Trophoblast cell (in vitro differentiated cells and primary cell): ENCODE data around the gene ARID3B.

Experiments used
- DNase-seq, 2 donors: peaks; one replicate each; pipeline ENCODE4 v3.0.0-alpha.2; 2016
- H2AFZ ChIP-seq: 2 replicates; pipeline ENCODE4 v1.6.1; 2013; ENCODE audit warnings: low read length, moderate library complexity, mild to moderate bottlenecking; ENCODE audit not compliant: insufficient read depth, poor library complexity
- H2AK5ac ChIP-seq: 2 replicates; pipeline ENCODE4 v1.6.1; 2013; ENCODE audit warnings: mild to moderate bottlenecking, low read length
- H2BK120ac ChIP-seq: 2 replicates; pipeline ENCODE4 v1.6.1; 2013; ENCODE audit warnings: low read length, mild to moderate bottlenecking, moderate library complexity; ENCODE audit not compliant: insufficient read depth, poor library complexity
- H2BK12ac ChIP-seq: 2 replicates; pipeline ENCODE4 v1.6.1; 2013; ENCODE audit warnings: mild to moderate bottlenecking, low read length, moderate library complexity
- H2BK5ac ChIP-seq: 2 replicates; pipeline ENCODE4 v1.6.1; 2013; ENCODE audit warnings: low read length, low read depth, moderate library complexity, mild to moderate bottlenecking; ENCODE audit not compliant: poor library complexity
- H3K14ac ChIP-seq: 2 replicates; pipeline ENCODE4 v1.6.1; 2013; ENCODE audit warnings: mild to moderate bottlenecking, low read length
- H3K18ac ChIP-seq: 2 replicates; pipeline ENCODE4 v1.6.1; 2013; ENCODE audit warnings: mild to moderate bottlenecking, low read length
- H3K23ac ChIP-seq: 2 replicates; pipeline ENCODE4 v1.6.1; 2013; ENCODE audit warnings: low read length
- H3K27ac ChIP-seq: 2 replicates; pipeline ENCODE4 v1.5.1; 2013; ENCODE audit warnings: low read depth, mild to moderate bottlenecking, inconsistent platforms, low read length, moderate library complexity
- H3K27me3 ChIP-seq: 2 replicates; pipeline ENCODE4 v1.6.1; 2013; ENCODE audit warnings: inconsistent platforms, mild to moderate bottlenecking, low read length, moderate library complexity; ENCODE audit not compliant: insufficient read depth
- H3K36me3 ChIP-seq, 2 experiments: 1 replicate in 1 of 2; 2 replicates in 1 of 2; pipeline ENCODE4 v1.6.1; 2013; ENCODE audit warnings: low read length in 2 of 2, mild to moderate bottlenecking in 2 of 2, moderate library complexity in 1 of 2; ENCODE audit not compliant: insufficient read depth in 2 of 2, control insufficient read depth in 1 of 2
- H3K4ac ChIP-seq: 2 replicates; pipeline ENCODE4 v1.6.1; 2013; ENCODE audit warnings: low read depth, mild to moderate bottlenecking, low read length, moderate library complexity
- H3K4me1 ChIP-seq, 2 experiments: 1 replicate in 1 of 2; 2 replicates in 1 of 2; pipeline ENCODE4 v1.6.1; 2013; ENCODE audit warnings: low read length in 2 of 2, mild to moderate bottlenecking in 2 of 2, moderate library complexity in 1 of 2; ENCODE audit not compliant: insufficient read depth in 2 of 2, control insufficient read depth in 1 of 2
- H3K4me2 ChIP-seq: 2 replicates; pipeline ENCODE4 v1.6.1; 2013; ENCODE audit warnings: inconsistent platforms, mild to moderate bottlenecking, low read length, moderate library complexity
- H3K4me3 ChIP-seq: 2 replicates; pipeline ENCODE4 v1.5.1; 2013; ENCODE audit warnings: mild to moderate bottlenecking, low read depth, low read length, inconsistent platforms
- H3K79me1 ChIP-seq: one replicate; pipeline ENCODE4 v1.6.1; 2013; ENCODE audit warnings: low read length
- H3K79me2 ChIP-seq: 2 replicates; pipeline ENCODE4 v1.6.1; 2013; ENCODE audit warnings: low read length, mild to moderate bottlenecking; ENCODE audit not compliant: control insufficient read depth, insufficient read depth, poor library complexity
- H3K9ac ChIP-seq: 2 replicates; pipeline ENCODE4 v1.6.1; 2013; ENCODE audit warnings: mild to moderate bottlenecking, low read length
- H3K9me3 ChIP-seq: 2 replicates; pipeline ENCODE4 v1.6.1; 2013; ENCODE audit warnings: low read depth, mild to moderate bottlenecking, control low read depth, inconsistent platforms, low read length; ENCODE audit not compliant: insufficient read depth
- H4K12ac ChIP-seq: 2 replicates; pipeline ENCODE4 v1.6.1; 2013; ENCODE audit warnings: low read depth, mild to moderate bottlenecking, low read length, moderate library complexity
- H4K8ac ChIP-seq: 2 replicates; pipeline ENCODE4 v1.6.1; 2013; ENCODE audit warnings: low read depth, mild to moderate bottlenecking, low read length, moderate library complexity
- H4K91ac ChIP-seq: one replicate; pipeline ENCODE4 v1.6.1; 2013; ENCODE audit warnings: low read depth, mild to moderate bottlenecking, low read length, moderate library complexity
- WGBS: extraction: QIAGEN DNeasy Blood & Tissue Kit; methylation state at CpG from one replicate; pipeline ENCODE4 v1.1.7; 2013; ENCODE audit warnings: missing lambda C conversion rate; ENCODE audit not compliant: insufficient read length, insufficient coverage; ENCODE audit errors: extremely low coverage; 5-methylcytosine and 5-hydroxymethylcytosine counted together

Gene ARID3B

DNA sequence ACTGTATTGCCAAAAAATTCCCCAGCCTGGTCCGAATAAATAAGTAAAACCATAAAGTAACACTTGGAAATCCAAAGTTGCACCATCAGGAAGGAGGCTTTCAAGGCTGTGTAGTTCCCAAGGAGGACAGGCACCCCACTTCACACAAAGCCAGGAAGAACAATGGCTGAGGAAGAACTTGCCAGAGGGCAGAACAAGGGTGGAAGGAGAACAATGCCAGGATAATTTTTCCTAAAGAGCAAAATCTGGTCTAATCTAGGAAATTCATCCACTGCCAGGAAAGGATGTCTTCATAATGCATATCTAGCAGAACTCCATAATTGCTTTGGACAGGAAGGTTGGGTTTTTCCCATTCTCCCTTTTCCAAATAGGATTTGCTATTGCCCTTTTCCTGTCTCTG lies 15.7 kb upstream of the ARID3B start:
- H2AK5ac ChIP-seq = peak overlapping the region; percentile 74
- H3K4me1 ChIP-seq = peaks cover 2 to 5% of the 10 kb centered on the region in 2 experiments
- H4K91ac ChIP-seq = peak overlapping the region; percentile 59
- H2AFZ ChIP-seq = no peak overlapping the region
- H3K9ac ChIP-seq = no peak overlapping the region
- H2BK5ac ChIP-seq = no peak overlapping the region
- H3K36me3 ChIP-seq = no peaks in the 10 kb centered on the region
- H3K27ac ChIP-seq = no peak overlapping the region
- H2BK120ac ChIP-seq = no peak overlapping the region
- H3K79me1 ChIP-seq = peaks cover 6% of the 10 kb centered on the region
- no peak overlapping the region for H3K4me2 ChIP-seq
- WGBS = no CpG with 5 or more reads among the region's 1 CpG
- no peak overlapping the region for H3K14ac ChIP-seq
- H4K8ac ChIP-seq = no peak overlapping the region
- H3K79me2 ChIP-seq = no peaks in the 10 kb centered on the region
- no peak overlapping the region for H3K23ac ChIP-seq
- H3K18ac ChIP-seq = no peak overlapping the region
- peak overlapping the region; percentile 44 for H2BK12ac ChIP-seq
- DNase-seq = no peak
- H3K27me3 ChIP-seq = no peaks in the 10 kb centered on the region
- no peak overlapping the region for H3K4ac ChIP-seq
- H3K4me3 ChIP-seq = no peak overlapping the region
- no peaks in the 10 kb centered on the region for H3K9me3 ChIP-seq
- H4K12ac ChIP-seq = no peak overlapping the region

DNA sequence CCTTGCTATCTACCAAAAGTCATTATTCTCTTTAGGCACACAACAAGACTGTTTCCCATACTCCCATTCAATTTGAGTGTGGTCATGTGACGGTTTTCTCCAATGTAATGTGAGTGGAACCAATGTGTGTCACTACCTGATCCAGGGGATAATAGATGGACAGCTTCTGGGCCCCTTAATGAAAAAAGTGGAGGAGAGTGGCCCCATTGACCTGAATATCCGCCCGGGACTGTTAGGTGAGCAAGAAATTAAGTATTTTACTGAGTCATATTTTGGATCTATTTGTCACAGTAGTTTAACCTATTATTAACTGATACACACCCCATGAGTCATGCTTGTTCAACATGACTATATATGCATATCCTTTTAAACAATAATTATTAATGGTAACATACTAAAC lies 15.1 kb upstream of the ARID3B start:
- H3K27ac ChIP-seq = no peak overlapping the region
- no peak overlapping the region for H3K4me2 ChIP-seq
- H3K79me1 ChIP-seq = peaks cover 9% of the 10 kb centered on the region
- H3K36me3 ChIP-seq = no peaks in the 10 kb centered on the region
- H3K9me3 ChIP-seq = no peaks in the 10 kb centered on the region
- DNase-seq = no peak
- no peak overlapping the region for H2AFZ ChIP-seq
- no peak overlapping the region for H3K23ac ChIP-seq
- H2BK12ac ChIP-seq = no peak overlapping the region
- H2BK5ac ChIP-seq = no peak overlapping the region
- no peak overlapping the region for H4K91ac ChIP-seq
- WGBS = no CpG with 5 or more reads among the region's 3 CpGs
- H3K79me2 ChIP-seq = peaks cover 2% of the 10 kb centered on the region
- no peak overlapping the region for H3K14ac ChIP-seq
- no peak overlapping the region for H3K4me3 ChIP-seq
- H2AK5ac ChIP-seq = no peak overlapping the region
- H2BK120ac ChIP-seq = no peak overlapping the region
- no peak overlapping the region for H3K18ac ChIP-seq
- no peak overlapping the region for H3K4ac ChIP-seq
- H3K27me3 ChIP-seq = no peaks in the 10 kb centered on the region
- no peak overlapping the region for H3K9ac ChIP-seq
- peaks cover 6 to 8% of the 10 kb centered on the region in 2 experiments for H3K4me1 ChIP-seq
- H4K8ac ChIP-seq = no peak overlapping the region
- no peak overlapping the region for H4K12ac ChIP-seq

DNA sequence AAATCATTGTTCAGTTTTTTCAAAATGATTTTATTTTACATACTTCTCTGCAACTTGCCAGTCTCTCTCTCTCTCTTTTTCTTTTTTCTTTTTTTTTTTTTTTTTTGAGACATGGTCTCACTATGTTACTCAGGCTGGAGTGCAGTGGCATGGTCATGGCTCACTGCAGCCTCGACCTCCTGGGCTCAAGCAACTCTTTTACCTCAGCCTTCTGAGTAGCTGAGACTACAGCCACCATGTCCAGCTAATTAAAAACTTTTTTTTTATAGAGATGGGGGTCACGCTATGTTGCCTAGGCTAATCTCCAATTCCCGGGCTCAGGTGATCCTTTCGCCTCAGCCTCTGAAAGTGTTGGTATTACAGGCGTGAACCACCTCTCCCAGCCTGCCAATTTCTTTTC lies 12.1 kb upstream of the ARID3B start:
- Histone ChIP-seq H2BK12ac (no peak overlapping the region), H4K91ac (no peak overlapping the region), H3K79me2 (peaks cover 2% of the 10 kb centered on the region), H3K18ac (no peak overlapping the region), H3K27ac (no peak overlapping the region), H3K9ac (no peak overlapping the region), H4K12ac (no peak overlapping the region), H2AK5ac (no peak overlapping the region), H3K14ac (no peak overlapping the region), H4K8ac (no peak overlapping the region), H3K23ac (no peak overlapping the region), H3K4me2 (no peak overlapping the region), H3K79me1 (peaks cover 13% of the 10 kb centered on the region), H3K4me3 (no peak overlapping the region), H3K9me3 (no peaks in the 10 kb centered on the region), H3K27me3 (no peaks in the 10 kb centered on the region), H2AFZ (no peak overlapping the region), H3K4ac (no peak overlapping the region), H3K4me1 (peaks cover 9 to 12% of the 10 kb centered on the region in 2 experiments), H3K36me3 (no peaks in the 10 kb centered on the region), H2BK120ac (peak overlapping the region; percentile 33), H2BK5ac (no peak overlapping the region)
- DNase-seq = no peak
- no CpG with 5 or more reads among the region's 5 CpGs for WGBS

GRCh38 chr15:74529921-74530320 lies 11.1 kb upstream of the ARID3B start:
- Histone ChIP-seq H3K79me1 (peaks cover 13% of the 10 kb centered on the region), H3K4me2 (no peak overlapping the region), H4K8ac (no peak overlapping the region), H2BK12ac (no peak overlapping the region), H3K9ac (no peak overlapping the region), H3K79me2 (peaks cover 2% of the 10 kb centered on the region), H3K27ac (peak overlapping the region; percentile 44), H2BK120ac (no peak overlapping the region), H3K23ac (no peak overlapping the region), H3K4ac (no peak overlapping the region), H2AK5ac (no peak overlapping the region), H2BK5ac (peak overlapping the region; percentile 36), H2AFZ (no peak overlapping the region), H3K4me3 (no peak overlapping the region), H4K12ac (no peak overlapping the region), H3K36me3 (no peaks in the 10 kb centered on the region), H3K27me3 (no peaks in the 10 kb centered on the region), H3K9me3 (no peaks in the 10 kb centered on the region), H3K18ac (no peak overlapping the region), H3K14ac (no peak overlapping the region), H4K91ac (no peak overlapping the region), H3K4me1 (peaks cover 9% of the 10 kb centered on the region in 2 experiments)
- WGBS = no CpG with 5 or more reads among the region's 8 CpGs
- no peak for DNase-seq
